ENCODE results near the gene SPACDR.

The SPACDR gene

GRCh38 chr7:100493476-100494264 lies 29.6 kb upstream of the SPACDR start:
- no peak overlapping the region for H3K27ac ChIP-seq (ENCODE audit: low read depth in 2 of 2, low read length in 2 of 2)
- peaks cover 0 to 5% of the 10 kb centered on the region in 2 donors for H3K27me3 ChIP-seq (ENCODE audit: control insufficient read depth in 2 of 2, insufficient read depth in 2 of 2, low read length in 2 of 2)
- no peak overlapping the region for H3K9ac ChIP-seq (ENCODE audit: low read depth in 1 of 2, low read length in 2 of 2)
- peak overlapping the region; percentile 35 to 50 for H3K4me3 ChIP-seq (ENCODE audit: low read length in 2 of 2)
- H3K9me3 ChIP-seq (ENCODE audit: control insufficient read depth in 2 of 2, low read length in 2 of 2), result no peaks in the 10 kb centered on the region
- H3K4me1 ChIP-seq (ENCODE audit: control insufficient read depth in 2 of 2, insufficient read depth in 2 of 2, low read length in 2 of 2), result peaks cover 3 to 5% of the 10 kb centered on the region in 2 donors
- H3K36me3 ChIP-seq (ENCODE audit: control insufficient read depth in 2 of 2, insufficient read depth in 2 of 2, low read length in 2 of 2), result no peaks in the 10 kb centered on the region

GRCh38 chr7:100492738-100493475 lies 28.8 kb upstream of the SPACDR start:
- peaks cover 0 to 5% of the 10 kb centered on the region in 2 donors for H3K27me3 ChIP-seq (ENCODE audit: control insufficient read depth in 2 of 2, insufficient read depth in 2 of 2, low read length in 2 of 2)
- no peak overlapping the region for H3K9ac ChIP-seq (ENCODE audit: low read depth in 1 of 2, low read length in 2 of 2)
- H3K27ac ChIP-seq (ENCODE audit: low read depth in 2 of 2, low read length in 2 of 2), result no peak overlapping the region
- peaks cover 3 to 5% of the 10 kb centered on the region in 2 donors for H3K4me1 ChIP-seq (ENCODE audit: control insufficient read depth in 2 of 2, insufficient read depth in 2 of 2, low read length in 2 of 2)
- no peaks in the 10 kb centered on the region for H3K36me3 ChIP-seq (ENCODE audit: control insufficient read depth in 2 of 2, insufficient read depth in 2 of 2, low read length in 2 of 2)
- H3K9me3 ChIP-seq (ENCODE audit: control insufficient read depth in 2 of 2, low read length in 2 of 2), result no peaks in the 10 kb centered on the region
- peak overlapping the region; percentile 35 to 50 for H3K4me3 ChIP-seq (ENCODE audit: low read length in 2 of 2)

- H3K9ac ChIP-seq (ENCODE audit: low read depth in 1 of 2, low read length in 2 of 2), result no peak overlapping the region
- peaks cover 0 to 5% of the 10 kb centered on the region in 2 donors for H3K27me3 ChIP-seq (ENCODE audit: control insufficient read depth in 2 of 2, insufficient read depth in 2 of 2, low read length in 2 of 2)
- H3K4me3 ChIP-seq (ENCODE audit: low read length in 2 of 2), result no peak overlapping the region
- no peak overlapping the region for H3K27ac ChIP-seq (ENCODE audit: low read depth in 2 of 2, low read length in 2 of 2)
- no peaks in the 10 kb centered on the region for H3K9me3 ChIP-seq (ENCODE audit: control insufficient read depth in 2 of 2, low read length in 2 of 2)
- no peaks in the 10 kb centered on the region for H3K36me3 ChIP-seq (ENCODE audit: control insufficient read depth in 2 of 2, insufficient read depth in 2 of 2, low read length in 2 of 2)
- peaks cover 3 to 5% of the 10 kb centered on the region in 2 donors for H3K4me1 ChIP-seq (ENCODE audit: control insufficient read depth in 2 of 2, insufficient read depth in 2 of 2, low read length in 2 of 2)
Observed at GRCh38 chr7:100491192-100491578, 27.1 kb upstream of the SPACDR start.

- H3K4me3 ChIP-seq (ENCODE audit: low read length in 2 of 2), result no peak overlapping the region
- H3K27me3 ChIP-seq (ENCODE audit: control insufficient read depth in 2 of 2, insufficient read depth in 2 of 2, low read length in 2 of 2), result peaks cover 0 to 5% of the 10 kb centered on the region in 2 donors
- no peaks in the 10 kb centered on the region for H3K9me3 ChIP-seq (ENCODE audit: control insufficient read depth in 2 of 2, low read length in 2 of 2)
- peaks cover 3 to 5% of the 10 kb centered on the region in 2 donors for H3K4me1 ChIP-seq (ENCODE audit: control insufficient read depth in 2 of 2, insufficient read depth in 2 of 2, low read length in 2 of 2)
- H3K36me3 ChIP-seq (ENCODE audit: control insufficient read depth in 2 of 2, insufficient read depth in 2 of 2, low read length in 2 of 2), result no peaks in the 10 kb centered on the region
- no peak overlapping the region for H3K9ac ChIP-seq (ENCODE audit: low read depth in 1 of 2, low read length in 2 of 2)
- no peak overlapping the region for H3K27ac ChIP-seq (ENCODE audit: low read depth in 2 of 2, low read length in 2 of 2)
Observed at GRCh38 chr7:100490483-100491191, 26.6 kb upstream of the SPACDR start.

- H3K27me3 ChIP-seq (ENCODE audit: control insufficient read depth in 2 of 2, insufficient read depth in 2 of 2, low read length in 2 of 2), result peaks cover 0 to 5% of the 10 kb centered on the region in 2 donors
- H3K27ac ChIP-seq (ENCODE audit: low read depth in 2 of 2, low read length in 2 of 2), result no peak overlapping the region
- H3K4me1 ChIP-seq (ENCODE audit: control insufficient read depth in 2 of 2, insufficient read depth in 2 of 2, low read length in 2 of 2), result peaks cover 3 to 5% of the 10 kb centered on the region in 2 donors
- H3K9me3 ChIP-seq (ENCODE audit: control insufficient read depth in 2 of 2, low read length in 2 of 2), result no peaks in the 10 kb centered on the region
- no peaks in the 10 kb centered on the region for H3K36me3 ChIP-seq (ENCODE audit: control insufficient read depth in 2 of 2, insufficient read depth in 2 of 2, low read length in 2 of 2)
- H3K4me3 ChIP-seq (ENCODE audit: low read length in 2 of 2), result no peak overlapping the region
- H3K9ac ChIP-seq (ENCODE audit: low read depth in 1 of 2, low read length in 2 of 2), result no peak overlapping the region
Observed at GRCh38 chr7:100489824-100490223, 25.8 kb upstream of the SPACDR start.

GRCh38 chr7:100489121-100489520 lies 25.1 kb upstream of the SPACDR start:
- Histone ChIP-seq H3K36me3 (ENCODE audit: control insufficient read depth in 2 of 2, insufficient read depth in 2 of 2, low read length in 2 of 2) (no peaks in the 10 kb centered on the region), H3K27ac (ENCODE audit: low read depth in 2 of 2, low read length in 2 of 2) (no peak overlapping the region), H3K4me1 (ENCODE audit: control insufficient read depth in 2 of 2, insufficient read depth in 2 of 2, low read length in 2 of 2) (peaks cover 3 to 5% of the 10 kb centered on the region in 2 donors), H3K27me3 (ENCODE audit: control insufficient read depth in 2 of 2, insufficient read depth in 2 of 2, low read length in 2 of 2) (peaks cover 0 to 5% of the 10 kb centered on the region in 2 donors), H3K9ac (ENCODE audit: low read depth in 1 of 2, low read length in 2 of 2) (no peak overlapping the region), H3K4me3 (ENCODE audit: low read length in 2 of 2) (no peak overlapping the region), H3K9me3 (ENCODE audit: control insufficient read depth in 2 of 2, low read length in 2 of 2) (no peaks in the 10 kb centered on the region)

GRCh38 chr7:100488333-100489095 lies 24.5 kb upstream of the SPACDR start:
- Histone ChIP-seq H3K4me1 (ENCODE audit: control insufficient read depth in 2 of 2, insufficient read depth in 2 of 2, low read length in 2 of 2) (peaks cover 3% of the 10 kb centered on the region in 2 donors), H3K27ac (ENCODE audit: low read depth in 2 of 2, low read length in 2 of 2) (no peak overlapping the region), H3K36me3 (ENCODE audit: control insufficient read depth in 2 of 2, insufficient read depth in 2 of 2, low read length in 2 of 2) (no peaks in the 10 kb centered on the region), H3K27me3 (ENCODE audit: control insufficient read depth in 2 of 2, insufficient read depth in 2 of 2, low read length in 2 of 2) (peaks cover 0 to 3% of the 10 kb centered on the region in 2 donors), H3K9me3 (ENCODE audit: control insufficient read depth in 2 of 2, low read length in 2 of 2) (no peaks in the 10 kb centered on the region), H3K9ac (ENCODE audit: low read depth in 1 of 2, low read length in 2 of 2) (no peak overlapping the region), H3K4me3 (ENCODE audit: low read length in 2 of 2) (no peak overlapping the region)

- H3K27ac ChIP-seq (ENCODE audit: low read depth in 2 of 2, low read length in 2 of 2), result no peak overlapping the region
- no peaks in the 10 kb centered on the region for H3K9me3 ChIP-seq (ENCODE audit: control insufficient read depth in 2 of 2, low read length in 2 of 2)
- no peaks in the 10 kb centered on the region for H3K27me3 ChIP-seq (ENCODE audit: control insufficient read depth in 2 of 2, insufficient read depth in 2 of 2, low read length in 2 of 2)
- peaks cover 6 to 7% of the 10 kb centered on the region in 2 donors for H3K4me1 ChIP-seq (ENCODE audit: control insufficient read depth in 2 of 2, insufficient read depth in 2 of 2, low read length in 2 of 2)
- no peak overlapping the region for H3K9ac ChIP-seq (ENCODE audit: low read depth in 1 of 2, low read length in 2 of 2)
- H3K36me3 ChIP-seq (ENCODE audit: control insufficient read depth in 2 of 2, insufficient read depth in 2 of 2, low read length in 2 of 2), result no peaks in the 10 kb centered on the region
- no peak overlapping the region for H3K4me3 ChIP-seq (ENCODE audit: low read length in 2 of 2)
Observed at GRCh38 chr7:100486753-100487446, 22.8 kb upstream of the SPACDR start.

GRCh38 chr7:100486111-100486636 lies 22.1 kb upstream of the SPACDR start:
- Histone ChIP-seq H3K9me3 (ENCODE audit: control insufficient read depth in 2 of 2, low read length in 2 of 2) (no peaks in the 10 kb centered on the region), H3K4me3 (ENCODE audit: low read length in 2 of 2) (no peak overlapping the region), H3K9ac (ENCODE audit: low read depth in 1 of 2, low read length in 2 of 2) (no peak overlapping the region), H3K27ac (ENCODE audit: low read depth in 2 of 2, low read length in 2 of 2) (no peak overlapping the region), H3K27me3 (ENCODE audit: control insufficient read depth in 2 of 2, insufficient read depth in 2 of 2, low read length in 2 of 2) (no peaks in the 10 kb centered on the region), H3K36me3 (ENCODE audit: control insufficient read depth in 2 of 2, insufficient read depth in 2 of 2, low read length in 2 of 2) (no peaks in the 10 kb centered on the region), H3K4me1 (ENCODE audit: control insufficient read depth in 2 of 2, insufficient read depth in 2 of 2, low read length in 2 of 2) (peaks cover 6 to 7% of the 10 kb centered on the region in 2 donors)

Measured in mucosa of rectum (tissue), 2 donors.